EH (cell line): ENCODE results near the gene ERF.
A peak's percentile ranks its signal among the peaks of the same experiment; 100 is the strongest.

Experiments
- DNase-seq: peaks from one replicate; pipeline ENCODE4 v3.0.0-alpha.2; 2015; ENCODE audit warnings: low read depth

Gene ERF

DNA sequence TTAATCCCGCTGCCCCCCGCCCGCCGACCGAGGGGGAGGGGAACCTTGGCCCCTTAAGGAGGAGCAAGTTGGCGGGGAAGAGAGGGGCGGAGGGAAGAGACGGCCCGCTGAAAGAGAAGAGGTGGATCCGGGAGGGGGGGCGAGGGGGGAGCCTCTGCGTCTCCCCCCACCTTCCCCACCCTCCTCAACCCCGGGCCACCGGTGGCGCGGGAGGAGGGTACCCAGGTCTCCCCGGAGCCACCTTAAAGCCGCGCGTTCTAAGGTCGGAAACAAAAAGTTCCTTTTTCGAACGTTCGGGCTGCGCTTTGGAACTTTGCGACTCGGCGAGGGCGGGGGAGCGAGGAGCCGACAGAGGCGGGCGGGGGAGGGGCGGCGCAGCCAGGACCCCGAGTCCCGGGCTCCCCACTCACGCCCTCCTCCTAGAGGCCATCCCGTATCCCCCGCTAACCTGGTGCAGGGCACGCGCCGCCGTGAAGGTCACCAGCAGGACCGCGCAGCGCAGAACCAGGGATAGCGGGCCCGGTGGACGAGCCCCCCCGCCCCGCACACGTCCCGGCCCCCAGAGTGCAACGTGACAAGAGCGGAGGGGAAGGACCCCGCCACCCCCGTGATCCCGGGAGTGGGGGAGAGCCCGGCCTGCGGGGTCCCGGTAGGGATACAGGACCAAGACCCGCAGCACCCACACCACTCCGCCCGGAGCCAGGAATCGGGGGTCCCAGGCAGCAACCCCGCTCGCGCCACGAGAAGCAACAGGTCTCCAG is 659 bp downstream of the ERF start:
- DNase-seq: peak; percentile 62

GRCh38 chr19:42253245-42254088 is 1.5 kb downstream of the ERF start:
- peak; percentile 68 for DNase-seq

GRCh38 chr19:42252365-42253244 is 2.3 kb downstream of the ERF start:
- peak; percentile 65 for DNase-seq

GRCh38 chr19:42251572-42252358 is 3.2 kb downstream of the ERF start:
- DNase-seq: no peak

DNA sequence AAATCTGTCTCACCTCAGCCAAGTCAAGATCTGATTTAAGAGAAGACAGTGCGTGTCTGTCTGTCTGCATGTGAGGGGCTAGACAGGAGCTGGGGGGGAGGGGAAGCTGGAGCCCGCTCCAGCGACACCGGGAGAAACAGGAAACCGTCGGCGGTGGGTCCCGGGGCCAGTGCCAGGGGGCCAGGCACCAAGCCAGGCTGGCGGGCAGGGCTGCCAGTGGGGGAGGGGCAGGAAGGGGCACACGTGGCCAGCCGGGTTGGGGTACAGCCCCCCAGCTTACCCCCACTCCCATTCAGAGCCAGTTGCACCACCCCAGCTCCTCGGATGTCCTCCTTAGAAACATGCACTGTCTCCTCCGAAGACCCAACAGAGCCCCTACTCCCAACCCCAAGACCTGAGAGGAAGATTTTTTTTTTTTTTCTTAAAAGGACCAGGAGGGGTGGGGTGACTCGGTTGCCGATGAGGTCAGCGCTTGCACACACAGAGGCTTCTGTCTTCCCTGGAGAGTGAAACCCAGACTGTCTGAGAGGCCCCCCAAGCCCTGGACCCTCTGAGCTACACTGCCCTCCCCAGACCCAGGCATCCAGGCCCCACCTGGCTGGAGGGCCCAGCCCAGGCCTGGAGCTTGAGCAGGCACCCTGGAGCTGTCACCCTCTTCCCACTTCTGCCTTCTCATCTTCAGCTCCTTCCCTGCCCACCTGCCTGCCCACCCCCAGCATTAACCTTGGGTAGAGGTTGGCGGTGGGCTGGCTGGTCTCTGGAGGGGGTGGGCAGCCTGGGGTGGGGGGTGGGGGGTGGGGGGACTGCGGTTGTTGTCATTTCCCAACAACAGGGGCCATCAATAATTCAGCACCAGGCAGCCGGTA is 4.0 kb downstream of the ERF start:
- peak; percentile 46 for DNase-seq

DNA sequence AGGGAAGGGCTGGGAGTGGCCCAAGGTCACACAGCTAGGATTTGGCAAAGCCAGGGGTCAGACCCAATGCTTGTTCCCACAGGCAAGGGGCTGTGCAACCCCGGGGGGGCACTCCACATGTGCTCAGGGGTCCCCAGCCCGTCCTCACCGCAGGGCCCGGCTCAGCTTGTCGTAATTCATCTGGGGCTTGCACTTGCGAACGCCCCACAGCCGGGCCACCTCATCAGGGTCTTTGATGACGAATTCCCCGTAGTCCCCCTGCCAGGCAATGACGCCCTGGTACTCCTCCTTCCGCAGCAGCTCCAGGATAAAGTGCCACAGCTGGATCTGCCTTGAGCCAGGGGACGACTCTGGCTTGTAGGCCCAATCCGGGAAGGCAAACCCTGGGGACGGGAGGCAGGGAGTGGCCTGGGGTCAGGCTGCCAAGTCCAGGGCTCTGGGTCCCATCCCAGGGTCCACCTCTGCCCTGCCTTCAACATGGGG is 4.7 kb downstream of the ERF start:
- no peak for DNase-seq

- no peak for DNase-seq
Measured at GRCh38 chr19:42249769-42250168, 5.2 kb downstream of the ERF start.

DNA sequence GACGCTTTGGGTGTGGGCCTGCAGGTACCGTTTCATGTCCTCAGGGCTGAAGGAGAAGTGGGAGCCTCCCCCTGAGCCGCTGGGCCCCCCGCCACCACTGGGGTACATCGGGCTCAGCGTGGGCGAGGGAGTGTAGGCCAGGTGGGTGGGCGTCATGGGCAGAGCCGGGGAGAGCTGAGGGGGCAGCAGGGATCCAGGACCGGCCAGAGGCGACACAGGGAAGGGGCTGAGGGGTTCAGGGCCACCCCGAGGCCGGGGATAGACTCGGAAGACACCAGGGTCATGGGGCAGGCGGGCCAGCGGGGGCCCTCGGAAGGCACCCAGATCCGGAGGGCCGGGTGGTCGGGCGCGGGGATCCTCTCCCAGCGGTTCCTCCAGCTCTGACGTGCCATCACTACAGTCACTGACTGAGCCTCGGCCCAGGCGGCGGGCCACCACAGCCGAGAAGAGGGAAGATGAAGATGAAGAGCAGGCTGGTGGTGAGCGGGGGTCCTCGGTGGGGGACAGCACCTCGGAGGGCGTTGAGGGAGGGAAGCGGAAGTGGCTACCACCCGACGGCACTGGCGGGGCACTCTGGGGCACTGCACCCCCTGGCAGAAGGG is 5.7 kb downstream of the ERF start:
- DNase-seq: no peak

DNA sequence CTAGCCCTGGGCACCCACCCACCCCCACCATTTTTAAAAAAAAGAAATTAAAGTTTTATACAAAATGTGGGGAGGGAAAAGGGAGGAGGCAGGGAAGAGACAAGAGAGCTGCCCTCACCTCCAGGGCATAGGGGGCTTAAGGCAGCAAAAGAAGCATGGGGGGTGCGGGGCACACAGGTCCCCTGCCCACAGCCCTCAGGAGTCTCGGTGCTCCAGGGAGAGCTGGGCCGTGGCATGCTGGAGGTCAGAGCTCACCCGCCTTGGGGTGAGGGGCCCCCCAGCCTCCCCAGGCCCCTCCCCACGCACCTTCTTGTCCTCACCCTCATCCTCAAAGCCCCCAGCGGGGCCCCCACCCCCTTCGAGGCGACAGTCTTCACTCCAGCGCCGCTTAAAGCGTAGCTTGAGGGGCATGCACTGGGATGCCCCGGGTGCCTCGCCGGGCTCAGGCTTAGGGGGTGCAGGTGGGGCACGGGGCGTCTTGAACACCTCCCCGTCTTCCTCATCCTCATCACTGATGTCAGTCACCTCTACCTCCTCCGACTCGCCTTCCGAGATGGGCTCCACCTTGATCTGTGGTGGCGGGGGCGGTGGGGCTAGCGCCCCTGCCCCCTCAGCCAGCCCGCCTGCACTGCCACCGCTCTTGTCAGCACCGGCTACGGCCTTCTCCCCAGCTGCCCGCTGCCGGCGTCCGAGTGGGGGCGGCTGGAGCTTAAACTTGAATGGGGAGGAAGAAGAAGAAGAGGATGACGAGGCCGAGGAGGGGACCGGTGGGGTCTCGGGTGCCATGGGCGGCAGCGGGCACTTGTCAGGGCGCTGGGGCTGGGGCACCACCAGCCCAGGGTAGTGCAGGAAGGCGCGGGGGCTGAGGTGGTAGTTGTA is 6.4 kb downstream of the ERF start:
- no peak for DNase-seq

DNA sequence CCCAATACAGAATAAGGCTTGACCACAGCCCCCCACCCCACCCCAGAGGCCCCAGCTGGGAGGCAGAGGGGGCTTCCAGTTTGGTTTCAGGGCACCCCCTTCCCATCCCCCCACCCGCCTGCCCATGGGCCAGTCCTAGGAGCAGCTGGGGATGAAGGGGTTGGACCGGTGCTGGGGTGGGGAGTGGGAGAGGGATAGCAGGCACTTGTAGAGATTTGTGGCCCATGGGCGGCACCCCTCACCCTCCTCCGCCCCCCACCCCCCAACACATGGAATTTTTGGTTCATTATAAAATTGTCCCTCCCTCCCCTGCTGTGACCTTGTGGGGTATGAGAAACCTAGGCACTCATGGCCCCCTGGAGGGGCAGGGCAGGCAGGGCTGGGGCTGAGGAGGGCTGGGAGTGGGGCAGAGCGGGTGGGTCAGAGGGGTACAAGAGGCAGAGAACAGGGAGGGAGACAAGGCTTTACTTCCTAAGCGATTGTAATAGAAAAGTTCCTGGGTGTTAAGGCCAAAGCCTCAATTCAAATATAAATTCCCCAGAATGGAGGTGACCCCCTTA is 7.2 kb downstream of the ERF start:
- no peak for DNase-seq

- peak; percentile 39 for DNase-seq
Measured at GRCh38 chr19:42246922-42247639, 7.8 kb downstream of the ERF start.

DNA sequence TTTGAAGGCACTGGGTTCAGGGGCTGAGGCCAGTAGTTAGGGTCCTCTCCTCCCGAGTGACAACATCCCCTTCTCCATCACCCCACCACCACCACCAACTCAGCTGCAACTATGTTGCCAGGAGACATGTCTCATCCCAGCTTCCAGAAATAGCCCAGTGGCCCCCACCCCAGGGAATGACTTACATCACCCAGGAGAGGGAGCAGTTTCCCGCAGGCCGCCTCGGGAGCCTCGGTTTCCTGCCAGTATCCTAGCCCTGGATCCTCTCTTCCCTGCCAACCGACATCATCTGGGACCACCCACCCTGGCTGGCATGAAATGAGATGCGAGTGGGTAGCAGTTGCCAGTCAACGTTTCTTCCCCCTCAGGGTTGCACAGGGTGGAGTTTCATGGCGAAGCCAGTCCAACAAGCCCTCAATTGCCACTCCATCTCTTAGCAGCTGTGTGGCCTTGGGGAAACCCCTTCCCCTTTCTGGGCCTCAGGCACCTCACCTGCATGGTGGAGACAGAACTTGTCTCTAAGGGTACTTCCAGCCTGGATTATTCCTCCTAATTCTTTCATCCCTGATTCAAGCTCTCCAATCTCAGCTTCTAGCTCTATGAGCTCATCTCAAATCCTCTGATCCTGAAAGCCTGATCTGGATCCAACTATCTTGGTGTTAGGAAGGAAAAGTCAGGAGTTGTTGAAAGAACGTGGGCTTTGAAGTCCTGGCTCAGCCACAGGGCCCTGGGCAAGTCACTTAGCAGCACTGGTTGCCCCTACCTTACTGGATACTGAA is 8.6 kb downstream of the ERF start:
- peak; percentile 86 for DNase-seq

DNA sequence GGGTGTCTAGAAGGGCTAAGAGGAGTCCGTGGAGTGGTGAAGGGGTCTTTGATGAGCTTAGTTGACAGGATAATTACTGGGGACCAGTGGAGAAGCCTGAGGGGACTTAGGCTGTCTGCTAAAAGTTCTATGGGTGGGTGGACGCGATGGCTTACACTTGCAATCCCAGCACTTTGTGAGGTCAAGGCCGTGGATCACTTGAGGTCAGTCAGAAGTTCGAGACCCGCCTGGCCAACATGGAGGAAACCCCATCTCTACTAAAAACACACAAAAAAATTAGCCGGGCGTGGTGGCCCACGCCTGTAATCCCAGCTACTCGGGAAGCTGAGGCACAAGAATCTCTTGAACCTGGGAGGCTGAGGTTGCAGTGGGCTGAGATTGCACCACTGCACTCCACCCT is 9.7 kb downstream of the ERF start:
- DNase-seq: no peak

- peak; percentile 94 for DNase-seq
Measured at GRCh38 chr19:42244347-42245220, 10.3 kb downstream of the ERF start.

- DNase-seq: peak; percentile 100
Measured at GRCh38 chr19:42242512-42243409, 12.2 kb downstream of the ERF start, which contains the start of gene GSK3A. Gene GSK3A, minus strand, starts transcription at chr19:42242602. Its CDS starts 137 bp downstream, at chr19:42242465.
